Measurements from ENCODE around the gene EEF2K.

EEF2K gene

DNA sequence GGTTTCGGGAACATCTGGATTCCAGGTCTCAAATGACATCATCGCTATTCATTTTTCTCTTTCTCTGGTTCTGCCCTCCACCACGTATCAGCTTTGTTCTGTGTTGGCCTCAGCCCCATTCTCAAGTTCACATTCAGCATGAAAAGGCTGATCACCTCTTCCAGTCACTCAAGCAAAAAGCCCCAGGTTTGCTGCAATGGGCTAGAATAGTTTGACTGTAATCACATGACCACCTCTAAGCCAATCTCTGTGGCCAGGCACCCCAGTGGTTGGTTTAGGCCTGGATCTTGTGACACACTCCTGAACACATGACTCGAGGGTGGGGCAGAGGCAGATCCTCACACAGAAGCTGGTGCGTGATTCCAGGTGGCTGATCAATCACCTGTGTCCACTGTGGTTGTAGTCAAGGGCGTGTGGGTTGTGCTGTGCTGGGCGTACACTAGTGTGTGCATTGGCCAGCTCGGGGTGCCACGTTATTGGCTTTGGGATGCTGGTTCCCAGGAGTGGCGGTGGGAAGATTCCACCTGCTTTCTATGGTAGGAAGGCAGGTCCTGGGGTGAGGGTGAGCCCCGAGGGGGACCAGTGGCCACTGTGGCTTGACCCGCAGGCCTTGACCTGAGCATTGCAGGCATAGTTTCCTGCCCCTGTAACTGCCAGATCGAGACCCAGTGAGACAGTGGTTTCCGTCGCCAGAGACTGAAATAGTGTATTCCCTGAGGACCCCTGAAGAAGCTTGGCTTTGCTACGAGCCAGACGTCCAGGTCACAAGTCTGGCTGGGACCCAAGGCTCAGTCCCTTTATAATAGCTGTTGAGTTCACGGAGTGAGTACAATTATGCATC is 12.0 kb downstream of the EEF2K start:
- no peak overlapping the region for H3K4me3 ChIP-seq (replicated peaks; ENCODE audit: low read depth, low read length)
- no peak for DNase-seq (ENCODE audit: extremely low read depth, low read depth)
- TF ChIP-seq, protein P1, sequence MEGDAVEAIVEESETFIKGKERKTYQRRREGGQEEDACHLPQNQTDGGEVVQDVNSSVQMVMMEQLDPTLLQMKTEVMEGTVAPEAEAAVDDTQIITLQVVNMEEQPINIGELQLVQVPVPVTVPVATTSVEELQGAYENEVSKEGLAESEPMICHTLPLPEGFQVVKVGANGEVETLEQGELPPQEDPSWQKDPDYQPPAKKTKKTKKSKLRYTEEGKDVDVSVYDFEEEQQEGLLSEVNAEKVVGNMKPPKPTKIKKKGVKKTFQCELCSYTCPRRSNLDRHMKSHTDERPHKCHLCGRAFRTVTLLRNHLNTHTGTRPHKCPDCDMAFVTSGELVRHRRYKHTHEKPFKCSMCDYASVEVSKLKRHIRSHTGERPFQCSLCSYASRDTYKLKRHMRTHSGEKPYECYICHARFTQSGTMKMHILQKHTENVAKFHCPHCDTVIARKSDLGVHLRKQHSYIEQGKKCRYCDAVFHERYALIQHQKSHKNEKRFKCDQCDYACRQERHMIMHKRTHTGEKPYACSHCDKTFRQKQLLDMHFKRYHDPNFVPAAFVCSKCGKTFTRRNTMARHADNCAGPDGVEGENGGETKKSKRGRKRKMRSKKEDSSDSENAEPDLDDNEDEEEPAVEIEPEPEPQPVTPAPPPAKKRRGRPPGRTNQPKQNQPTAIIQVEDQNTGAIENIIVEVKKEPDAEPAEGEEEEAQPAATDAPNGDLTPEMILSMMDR (IDR thresholded peaks at IDR 0.05; ENCODE audit: low read depth, low read length, missing control alignments) = no peak

DNA sequence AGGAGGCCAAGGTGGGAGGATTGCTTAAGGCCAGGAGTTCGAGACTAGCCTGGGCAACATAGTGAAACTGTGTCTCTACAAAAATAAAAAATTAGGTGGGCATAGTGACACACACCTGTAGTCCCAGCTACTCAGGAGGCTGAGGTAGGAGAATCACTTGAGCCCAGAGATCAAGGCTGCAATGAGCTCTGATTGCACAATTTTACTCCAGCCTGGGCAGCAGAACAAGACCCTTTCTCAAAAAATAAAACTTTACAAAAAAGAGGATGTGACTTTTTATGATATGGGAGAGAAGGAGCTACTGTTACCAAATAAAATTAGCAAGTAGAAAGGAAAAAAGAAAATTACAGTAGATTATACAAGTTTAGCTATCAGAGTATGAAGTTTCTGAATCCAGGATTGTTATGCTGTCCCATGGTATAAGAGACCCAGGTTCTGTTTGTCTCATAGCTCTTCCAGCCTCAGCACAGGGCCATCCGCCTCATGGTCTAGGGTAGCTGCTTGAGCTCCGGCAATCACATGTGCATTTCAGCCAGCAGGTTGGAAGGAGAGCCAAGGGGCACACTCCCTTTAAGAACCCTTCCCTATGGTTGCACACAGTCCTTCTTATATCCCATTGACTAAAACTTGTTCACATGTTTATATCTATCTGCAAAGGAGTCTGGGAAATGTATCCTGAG is 13.5 kb downstream of the EEF2K start:
- TF ChIP-seq, protein P1 (IDR thresholded peaks at IDR 0.05; ENCODE audit: low read depth, low read length, missing control alignments) = no peak
- no peak overlapping the region for H3K4me3 ChIP-seq (replicated peaks; ENCODE audit: low read depth, low read length)
- DNase-seq (ENCODE audit: extremely low read depth, low read depth) = no peak

DNA sequence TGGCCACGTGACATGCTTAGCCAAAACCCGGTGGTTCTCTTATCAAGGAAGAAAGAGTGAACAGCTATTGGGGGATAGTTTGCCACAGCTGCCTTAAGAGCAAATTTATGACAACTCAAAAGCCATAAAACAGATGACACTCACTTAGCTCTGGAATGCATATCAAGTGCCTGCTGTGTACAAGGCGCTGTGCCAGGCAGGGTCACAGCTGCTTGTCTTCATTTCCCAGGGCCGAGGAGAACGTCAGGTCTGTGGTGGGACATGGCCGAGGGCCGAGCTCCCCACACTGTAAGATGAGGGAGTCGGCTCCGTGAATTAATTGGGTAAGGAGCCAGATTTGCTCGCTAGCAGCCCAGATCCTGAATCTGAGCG is 14.0 kb downstream of the EEF2K start:
- TF ChIP-seq, protein P1 (IDR thresholded peaks at IDR 0.05; ENCODE audit: low read depth, low read length, missing control alignments) = no peak
- no peak overlapping the region for H3K4me3 ChIP-seq (replicated peaks; ENCODE audit: low read depth, low read length)
- no peak for DNase-seq (ENCODE audit: extremely low read depth, low read depth)

DNA sequence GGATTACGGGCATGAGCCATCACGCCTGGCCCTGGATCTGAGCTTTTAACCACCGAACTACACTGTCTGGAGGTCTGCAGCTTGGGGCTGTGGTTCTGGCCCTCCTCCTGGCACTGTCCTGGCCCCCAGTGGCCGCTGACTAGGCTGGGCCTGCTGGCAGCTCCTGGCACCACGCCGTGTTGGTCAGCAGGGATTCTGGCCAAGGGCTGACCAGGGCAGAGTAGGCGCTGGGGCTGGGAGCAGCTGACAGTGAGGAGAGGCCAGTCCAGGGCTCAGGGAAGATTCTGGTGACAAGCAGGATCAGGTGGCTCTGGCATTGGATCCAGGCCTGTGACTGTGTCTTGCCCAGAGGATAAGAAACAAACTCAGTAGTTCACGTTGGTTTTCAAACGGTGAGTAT is 14.6 kb downstream of the EEF2K start:
- H3K4me3 ChIP-seq (replicated peaks; ENCODE audit: low read depth, low read length) = no peak overlapping the region
- TF ChIP-seq, protein P1 (IDR thresholded peaks at IDR 0.05; ENCODE audit: low read depth, low read length, missing control alignments) = no peak
- no peak for DNase-seq (ENCODE audit: extremely low read depth, low read depth)

DNA sequence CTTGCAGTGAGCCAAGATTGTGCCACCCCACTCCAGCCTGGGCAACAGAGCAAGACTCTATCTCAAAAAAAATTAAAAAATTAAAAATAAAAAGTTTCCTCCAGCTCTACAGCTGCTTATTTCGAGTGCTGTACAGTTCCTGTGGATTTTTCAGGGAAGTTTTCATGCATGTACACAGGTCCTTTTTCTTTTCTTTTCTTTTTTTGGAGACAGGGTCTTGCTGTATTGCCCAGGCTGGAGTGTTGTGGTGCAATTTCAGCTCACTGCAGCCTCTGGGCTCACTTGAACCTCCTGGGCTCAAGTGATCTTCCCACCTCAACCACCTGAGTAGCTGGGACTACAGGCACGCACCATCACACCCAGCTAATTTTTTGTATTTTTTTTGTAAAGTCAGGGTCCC is 15.9 kb downstream of the EEF2K start:
- DNase-seq (ENCODE audit: extremely low read depth, low read depth) = no peak
- no peak overlapping the region for H3K4me3 ChIP-seq (replicated peaks; ENCODE audit: low read depth, low read length)
- TF ChIP-seq, protein P1 (IDR thresholded peaks at IDR 0.05; ENCODE audit: low read depth, low read length, missing control alignments) = no peak

DNA sequence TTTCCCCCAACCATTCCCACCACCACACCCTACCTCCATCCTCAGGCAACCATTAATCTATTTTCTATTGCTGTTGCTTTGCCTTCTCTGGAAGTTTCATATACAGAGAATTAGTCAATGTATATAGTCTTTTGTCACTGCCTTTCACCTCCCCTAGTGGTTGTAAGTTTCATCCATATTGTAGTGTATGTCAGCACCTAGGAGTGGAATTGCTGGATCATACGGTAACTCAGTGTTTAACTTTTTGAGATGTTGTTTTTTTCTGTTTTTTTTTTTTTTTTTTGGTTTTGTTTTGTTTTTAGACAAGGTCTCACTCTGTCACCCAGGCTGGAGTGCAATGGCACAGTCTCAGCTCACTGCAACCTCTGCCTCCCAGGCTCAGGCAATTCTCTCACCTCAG is 16.9 kb downstream of the EEF2K start:
- H3K4me3 ChIP-seq (replicated peaks; ENCODE audit: low read depth, low read length) = no peak overlapping the region
- no peak for DNase-seq (ENCODE audit: extremely low read depth, low read depth)
- TF ChIP-seq, protein P1 (IDR thresholded peaks at IDR 0.05; ENCODE audit: low read depth, low read length, missing control alignments) = no peak
